Activated CD8-positive, alpha-beta memory T cell treated with anti-CD3 and anti-CD28 coated beads, Interleukin-2, amount 50 U/mL, for 4 hours (primary cell): Measurements from ENCODE around the gene PARS2.

Source experiments
- DNase-seq: peaks from one replicate; pipeline ENCODE4 v3.0.0-alpha.2; 2020

The PARS2 gene

DNA sequence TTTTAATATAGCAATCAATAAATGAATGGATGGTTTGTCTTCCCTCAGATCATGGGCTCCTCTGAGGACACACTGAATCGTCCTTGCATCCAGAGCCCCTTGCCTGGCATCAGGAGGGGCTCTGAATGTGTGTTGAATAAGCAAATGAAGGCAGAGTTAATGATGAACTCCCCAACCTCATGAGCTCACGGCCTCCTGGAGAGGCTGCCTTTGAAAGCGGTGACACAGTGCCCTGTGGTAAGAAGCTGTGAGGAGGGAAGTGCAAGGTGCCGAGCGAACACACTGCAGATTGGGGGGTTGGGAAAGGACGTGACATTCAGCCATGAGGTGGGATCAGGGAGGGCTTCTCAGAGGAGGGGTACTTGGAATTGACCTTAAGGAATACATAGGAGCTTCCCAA lies 3.2 kb upstream of the PARS2 start:
- DNase-seq, result no peak

DNA sequence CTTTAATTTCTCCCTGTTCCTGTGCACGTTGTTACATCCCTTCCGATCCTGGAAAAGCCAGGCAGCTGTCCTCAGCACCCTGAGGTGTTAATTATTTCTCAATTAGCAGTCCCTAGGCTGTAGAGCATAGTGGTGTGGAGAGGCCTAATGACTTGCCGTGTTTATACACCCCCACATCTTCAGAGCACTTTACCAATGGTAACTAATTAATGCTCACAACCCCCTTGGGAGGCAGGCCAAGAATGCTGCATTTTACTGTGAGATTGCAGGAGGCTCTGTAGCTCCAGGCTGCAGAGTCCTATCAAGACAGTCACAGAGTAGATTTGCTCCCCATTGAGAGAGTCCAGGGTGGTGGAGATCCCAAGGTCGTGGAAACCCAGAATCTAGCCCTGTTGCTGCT lies 2.4 kb upstream of the PARS2 start:
- DNase-seq, result no peak

DNA sequence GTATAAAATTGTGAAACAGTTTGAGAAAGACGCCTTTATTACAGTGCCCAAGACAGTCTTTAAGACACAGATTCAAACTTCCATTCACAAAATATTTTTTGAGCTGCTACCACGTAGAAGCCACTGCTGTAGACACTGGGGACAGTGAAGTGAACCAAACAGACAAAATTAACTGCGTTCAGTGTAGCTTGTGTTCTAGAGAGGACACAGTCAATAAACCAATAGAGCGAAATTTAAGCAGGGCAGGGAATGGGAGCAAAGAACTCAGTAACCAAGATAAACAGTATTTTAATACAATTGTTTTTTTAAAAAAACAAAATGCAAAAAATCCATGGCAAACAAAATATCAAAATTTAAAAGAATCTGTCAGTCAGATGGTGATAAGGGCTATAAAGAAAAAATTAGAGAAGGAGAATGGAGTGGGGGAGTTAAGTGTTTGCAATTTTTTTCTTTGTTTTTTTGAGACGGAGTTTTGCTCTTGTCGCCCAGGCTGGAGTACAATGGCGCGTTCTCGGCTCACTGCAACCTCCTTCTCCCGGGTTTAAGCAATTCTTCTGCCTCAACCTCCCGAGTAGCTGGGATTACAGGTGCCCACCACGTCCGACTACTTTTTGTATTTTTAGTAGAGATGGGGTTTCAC lies 719 bp upstream of the PARS2 start:
- DNase-seq, result no peak

DNA sequence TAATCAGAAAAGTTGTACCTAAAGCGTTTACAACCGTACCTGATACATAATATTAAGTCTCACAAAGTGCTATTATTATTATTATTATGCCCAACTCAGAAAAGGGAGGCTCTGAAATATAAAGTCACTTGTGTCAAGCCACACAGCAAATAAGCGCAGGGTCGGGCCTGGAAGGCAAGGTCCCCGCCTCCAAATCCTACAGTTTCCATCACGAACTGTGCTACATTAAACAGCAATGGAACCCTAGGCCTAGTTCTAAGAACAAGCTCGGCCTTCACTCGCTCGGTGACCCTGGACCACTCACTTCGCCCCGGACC lies 549 bp downstream of the PARS2 start:
- no peak for DNase-seq

DNA sequence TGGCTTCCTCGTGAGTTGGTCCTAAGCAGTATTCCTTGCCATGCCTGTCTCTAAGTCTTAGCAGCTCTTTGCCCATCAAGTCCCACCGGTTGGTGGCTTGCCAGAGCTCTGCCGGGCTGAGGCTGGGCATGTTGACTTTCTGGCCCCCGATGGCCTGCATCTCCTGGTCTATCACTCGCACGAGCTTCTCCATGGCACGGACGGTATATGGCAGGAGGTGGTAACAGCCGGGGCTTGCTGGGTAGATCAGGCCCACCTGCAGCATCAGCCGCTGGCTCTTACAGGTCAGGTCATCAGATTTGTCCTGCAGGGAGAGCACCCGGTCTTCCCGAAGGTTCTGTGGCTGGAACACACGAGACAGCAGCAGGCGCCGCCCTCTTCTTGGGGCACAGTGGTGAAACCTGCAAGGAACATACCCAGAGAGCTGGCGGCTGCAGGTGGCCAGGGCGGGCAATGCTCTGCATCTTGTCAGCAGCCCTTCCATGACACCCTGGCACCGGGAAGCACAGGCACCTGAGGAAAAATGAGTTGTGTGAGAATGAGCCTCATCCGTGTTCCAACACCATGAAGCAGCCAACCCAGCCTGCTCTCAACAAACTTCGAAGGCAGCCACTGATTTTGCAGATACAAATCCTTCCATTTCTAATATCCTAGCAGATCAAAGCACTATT lies 5.5 kb downstream of the PARS2 start:
- no peak for DNase-seq

DNA sequence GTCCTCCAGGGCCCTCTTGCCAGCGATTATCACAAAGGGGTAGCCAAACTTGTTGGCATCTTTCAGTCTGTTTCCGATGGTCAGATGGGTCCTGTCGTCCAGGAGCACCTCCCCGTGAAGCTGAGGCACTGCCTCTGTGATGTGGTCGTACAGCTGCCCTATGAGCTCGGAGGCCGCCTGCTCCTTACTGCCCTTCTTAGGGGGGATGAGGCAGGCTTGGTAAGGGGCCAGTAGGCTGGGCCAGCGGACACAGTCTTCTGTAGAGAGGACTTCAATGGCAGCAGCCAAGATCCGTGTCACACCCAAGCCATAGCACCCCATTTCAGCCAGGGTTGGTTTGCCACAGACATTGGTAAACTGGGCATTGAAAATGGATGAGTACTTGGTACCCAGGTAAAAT lies 6.5 kb downstream of the PARS2 start:
- no peak for DNase-seq

DNA sequence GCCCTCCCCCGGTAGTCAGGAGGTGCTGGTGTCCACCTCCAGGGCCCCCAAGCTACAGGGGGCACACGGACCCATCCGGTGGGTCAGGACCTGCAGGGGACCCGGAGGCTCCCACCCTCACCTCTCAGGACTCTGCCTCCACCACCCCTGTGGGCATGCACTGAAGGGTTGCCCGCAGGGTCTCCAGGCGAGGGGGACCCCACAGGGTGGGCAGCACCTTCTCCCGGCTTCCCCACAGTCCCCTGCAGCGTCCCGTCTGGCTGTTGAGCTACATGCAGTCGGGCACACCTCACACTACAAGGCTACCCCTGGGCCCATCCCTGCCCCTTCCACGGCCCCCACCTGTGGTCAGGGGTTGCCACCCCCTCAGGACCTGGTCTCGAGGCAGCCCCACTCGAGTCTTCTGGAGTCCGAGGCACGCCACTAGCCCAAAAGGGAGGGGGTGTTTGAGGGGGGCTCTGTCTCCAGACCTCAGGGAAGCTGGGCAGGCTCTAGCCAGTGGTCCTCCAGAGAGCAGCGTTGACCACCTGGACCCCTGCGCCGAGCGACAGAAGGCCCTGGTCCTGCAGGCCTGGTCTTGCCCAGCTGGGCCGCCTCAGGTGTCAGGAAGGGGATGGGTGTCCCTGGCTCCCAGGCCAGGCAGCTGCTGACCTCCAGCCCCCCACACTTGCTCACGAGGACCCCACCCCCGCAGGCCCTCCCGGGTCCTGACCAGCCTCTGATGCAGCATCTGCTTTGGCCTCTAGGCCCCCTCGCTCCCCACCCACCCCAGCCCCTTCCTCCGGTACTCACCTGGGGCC lies 9.6 kb downstream of the PARS2 start:
- DNase-seq, result no peak

DNA sequence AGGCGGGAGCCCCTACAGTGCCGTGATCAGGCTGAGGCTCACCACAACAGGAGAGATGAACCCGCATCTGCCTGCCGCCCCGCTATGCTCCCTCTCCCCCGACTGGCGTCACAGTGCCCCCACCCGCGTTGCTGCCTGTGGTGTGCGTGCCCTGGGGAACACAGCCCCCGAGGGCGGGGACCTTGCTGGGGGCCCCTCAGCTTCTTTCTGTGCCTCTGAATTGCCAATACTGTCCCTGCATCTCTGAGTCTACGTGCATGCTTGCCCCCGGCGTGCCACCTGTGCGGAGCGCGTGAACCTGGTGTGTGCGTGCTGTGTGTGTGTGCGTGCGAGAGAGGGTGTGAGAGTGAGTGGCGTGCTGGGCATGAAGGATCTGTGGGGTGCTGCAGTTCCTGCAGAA lies 10.3 kb downstream of the PARS2 start:
- DNase-seq, result no peak

DNA sequence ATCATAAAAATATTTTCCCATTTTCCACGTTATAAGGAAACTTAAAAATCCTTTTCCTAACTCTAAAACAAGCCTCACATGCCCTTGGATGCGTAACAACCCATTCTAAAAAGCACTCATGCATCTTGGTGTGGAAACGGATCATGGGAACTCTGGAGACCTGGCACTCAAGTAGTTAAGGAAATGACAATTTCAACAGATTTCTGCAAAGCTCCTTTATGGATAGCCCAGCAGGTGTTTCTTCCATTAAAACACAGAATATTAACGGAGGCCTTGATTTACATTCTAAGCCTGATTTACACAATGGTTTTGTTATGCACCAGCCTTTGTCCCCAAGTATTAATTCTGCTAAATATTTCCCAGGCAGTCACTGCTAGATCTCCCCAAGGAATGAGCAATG lies 12.9 kb downstream of the PARS2 start:
- DNase-seq, result no peak

DNA sequence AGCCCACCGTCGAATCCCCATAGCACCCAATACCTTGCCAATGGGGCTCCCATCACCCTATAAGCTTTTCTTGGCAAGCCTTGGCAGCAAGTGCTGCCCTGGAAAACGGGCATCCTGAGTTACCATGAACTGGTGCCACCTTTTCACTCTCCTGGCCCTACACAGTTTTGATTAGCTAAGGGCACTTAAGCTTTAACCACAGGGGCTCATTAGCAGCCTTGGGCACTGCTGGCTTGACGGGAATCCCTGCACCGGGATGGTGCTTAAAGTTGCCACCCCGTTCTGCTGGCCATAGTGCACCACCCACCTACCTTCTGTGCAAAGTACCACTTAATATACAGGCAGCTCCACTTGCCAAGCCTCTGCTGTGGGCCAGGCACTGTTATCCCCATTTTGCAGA lies 13.7 kb downstream of the PARS2 start:
- no peak for DNase-seq

DNA sequence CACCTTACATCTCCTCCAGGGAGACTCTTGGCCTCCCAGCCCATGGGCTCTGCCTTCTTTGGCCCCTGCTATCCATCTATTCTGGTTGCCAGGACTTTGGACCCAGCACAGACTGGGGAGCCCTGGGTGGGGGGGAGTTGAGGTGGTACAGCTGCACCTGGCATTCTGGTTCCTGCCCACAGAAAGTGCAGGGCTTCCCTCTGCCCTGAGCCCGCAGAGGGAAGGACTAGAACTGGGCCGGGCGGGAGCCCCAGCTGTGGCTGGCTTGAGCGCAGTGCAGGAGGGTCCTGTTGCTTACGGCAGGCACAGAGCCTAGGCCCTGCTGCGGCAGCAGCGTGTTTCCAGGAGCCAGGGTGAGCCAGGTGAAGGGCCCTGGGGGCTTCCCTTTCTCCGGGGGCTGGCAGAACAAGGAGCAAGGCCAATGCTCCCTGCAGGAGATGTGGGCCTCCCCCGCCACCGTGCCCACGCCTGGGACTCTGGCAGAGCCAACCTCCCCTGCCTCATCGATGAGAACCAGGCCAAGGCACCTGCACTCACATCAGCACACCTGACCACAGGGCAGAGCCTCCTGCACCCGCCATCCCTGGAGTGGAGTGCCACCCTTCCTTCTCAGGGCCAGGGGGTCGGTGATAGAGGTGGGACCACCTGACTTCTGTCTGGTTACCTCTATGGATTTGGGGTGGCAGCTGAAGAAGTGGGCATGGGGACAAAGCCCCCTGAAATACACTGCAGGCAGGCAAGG lies 16.1 kb downstream of the PARS2 start:
- no peak for DNase-seq

DNA sequence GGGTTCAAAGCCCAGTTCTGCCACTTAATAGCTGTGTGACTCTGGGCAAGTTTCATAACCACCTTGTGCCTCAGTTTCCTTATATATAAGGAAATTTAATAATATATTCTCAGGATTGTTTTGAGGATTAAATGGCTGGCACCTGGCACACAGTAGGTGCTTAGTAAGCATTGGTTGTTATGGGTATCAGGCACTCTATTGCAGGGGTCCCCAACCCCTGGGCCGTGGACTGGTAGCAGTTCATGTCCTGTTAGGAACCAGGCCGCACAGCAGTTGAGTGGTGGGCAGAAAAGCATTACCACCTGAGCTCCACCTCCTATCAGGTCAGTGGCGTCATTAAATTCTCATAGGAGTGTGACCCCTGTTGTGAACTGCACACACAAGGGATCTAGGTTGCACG lies 18.5 kb downstream of the PARS2 start:
- DNase-seq, result no peak

DNA sequence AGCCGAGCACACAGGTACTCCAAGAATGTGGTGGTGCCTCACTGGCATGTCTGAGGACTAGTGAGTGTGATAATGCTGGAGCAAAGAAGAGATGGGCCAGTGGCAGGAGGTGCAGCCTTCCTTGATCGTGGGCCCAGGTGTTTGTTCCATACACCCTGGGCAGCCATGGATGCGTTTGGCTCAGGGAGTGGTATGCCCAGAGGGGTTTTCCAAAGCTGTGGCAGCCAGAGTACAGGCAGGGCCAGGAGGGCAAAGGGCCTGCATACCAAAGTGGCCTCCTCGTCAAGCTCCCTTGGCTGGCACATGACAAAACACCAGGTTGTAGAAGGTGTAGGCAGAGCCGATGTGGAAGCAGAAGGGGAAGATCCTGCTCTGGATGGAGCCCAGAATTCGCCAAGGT lies 19.0 kb downstream of the PARS2 start:
- no peak for DNase-seq

DNA sequence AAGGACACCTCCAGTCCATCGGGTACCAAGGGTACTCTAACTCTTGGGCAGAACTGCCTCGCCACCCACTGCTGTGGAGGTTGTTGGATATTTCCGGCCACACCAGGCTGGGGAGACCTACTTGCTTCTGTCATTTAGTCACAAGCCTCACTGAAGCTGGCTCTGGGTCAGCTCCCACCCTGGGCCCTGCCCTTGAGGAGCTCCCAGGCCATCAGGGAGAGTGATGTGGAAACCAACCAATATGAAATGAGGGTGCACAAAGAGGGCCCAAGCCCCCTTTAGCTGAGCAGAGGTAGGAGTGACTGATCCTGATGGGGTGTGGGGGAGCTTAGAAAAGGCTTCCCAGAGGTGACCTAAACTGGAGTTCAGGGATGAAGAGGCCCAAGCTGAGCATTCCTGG lies 19.6 kb downstream of the PARS2 start:
- DNase-seq, result no peak

DNA sequence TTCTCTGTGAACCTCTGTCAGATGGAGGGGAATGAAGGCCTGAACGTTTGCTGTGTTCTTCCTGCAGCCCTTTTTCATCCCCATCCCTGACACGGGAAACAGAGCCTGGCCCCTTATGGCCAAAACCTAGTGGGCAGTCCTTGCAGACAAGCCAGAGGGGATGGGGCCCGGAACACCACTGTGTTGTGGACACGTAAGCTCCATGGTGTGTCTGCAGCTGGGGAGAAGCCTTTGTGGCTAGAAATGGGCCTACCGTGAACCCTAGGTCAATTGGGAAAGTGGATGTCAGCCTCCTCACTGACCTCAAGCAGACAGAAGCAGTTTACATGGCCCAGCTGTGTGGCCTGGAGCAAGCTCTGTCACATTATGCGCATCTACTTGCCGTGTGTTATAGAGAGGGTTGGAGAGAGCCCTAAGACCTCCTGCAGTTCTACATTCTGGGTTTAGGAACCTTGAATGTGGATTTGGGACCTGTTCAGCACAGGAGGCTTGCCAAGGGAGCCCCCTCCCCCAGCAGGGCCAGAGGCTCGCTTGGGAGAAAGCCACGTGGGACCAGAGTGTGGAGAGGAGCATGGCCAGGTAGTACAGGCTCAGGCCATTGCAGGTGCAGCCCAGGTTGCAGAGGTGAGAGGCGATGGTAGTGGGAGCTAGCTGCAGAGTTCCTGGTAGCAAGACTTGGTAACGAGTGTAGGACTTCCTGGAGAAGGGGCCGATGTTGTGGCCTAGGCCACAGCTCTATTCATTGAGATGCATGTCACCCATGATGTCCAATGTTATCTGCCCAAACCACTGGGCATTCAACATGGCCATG lies 20.7 kb downstream of the PARS2 start:
- DNase-seq, result no peak

DNA sequence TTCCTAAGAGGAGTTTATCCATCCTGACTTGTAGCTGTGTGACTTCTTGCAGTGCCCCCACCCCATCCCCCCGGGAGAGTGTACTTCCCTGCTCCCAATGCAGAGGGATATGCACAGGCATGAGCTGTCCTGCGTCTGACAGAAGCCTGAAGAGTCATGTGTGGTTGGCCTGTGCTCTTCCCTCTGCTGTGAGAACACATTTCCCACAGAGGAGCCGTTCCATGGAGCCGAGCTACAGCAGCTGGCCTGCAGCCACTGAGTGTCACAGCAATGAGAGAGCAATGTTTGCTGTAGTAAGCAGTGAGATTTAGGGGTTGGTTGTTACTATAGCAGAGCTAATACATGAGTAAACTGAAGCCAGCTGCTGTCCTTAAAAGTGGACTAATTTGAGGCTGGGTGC lies 22.0 kb downstream of the PARS2 start:
- no peak for DNase-seq

DNA sequence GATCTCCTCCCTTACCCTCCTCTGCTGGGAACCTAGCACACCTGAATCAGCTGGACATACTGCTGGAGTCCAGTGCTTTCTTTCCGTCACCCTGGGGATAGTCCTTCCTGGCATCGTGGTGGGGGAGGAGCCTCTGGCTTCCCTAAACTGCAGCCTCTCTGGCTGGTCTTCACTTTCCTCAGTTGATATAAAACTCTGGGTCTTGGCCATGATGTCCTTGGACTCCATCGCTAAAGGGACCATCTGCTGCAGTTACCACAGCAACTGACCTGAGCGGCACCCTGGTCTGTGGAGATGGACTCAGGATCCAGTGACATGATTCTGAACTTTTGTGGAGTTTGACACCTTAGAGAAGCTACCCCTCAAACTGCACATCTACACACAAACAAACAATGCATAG lies 22.8 kb downstream of the PARS2 start:
- no peak for DNase-seq

DNA sequence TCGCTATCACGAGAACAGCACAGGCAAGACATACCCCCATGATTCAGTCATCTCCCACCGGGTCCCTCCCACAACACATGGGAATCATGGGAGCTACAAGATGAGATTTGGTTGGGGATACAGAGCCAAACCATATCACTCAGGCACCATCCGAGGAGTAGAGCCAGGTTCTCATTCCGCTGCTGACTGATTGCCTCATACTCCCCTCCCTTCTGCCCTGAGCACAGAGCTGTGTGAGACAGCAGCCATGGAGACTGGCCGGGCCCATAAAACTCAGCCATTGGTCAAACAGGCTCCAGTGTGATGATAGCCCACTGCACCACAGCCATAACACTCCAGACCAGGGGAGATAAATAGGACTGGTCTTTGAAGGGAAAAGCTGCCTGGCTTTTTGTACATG lies 26.1 kb downstream of the PARS2 start:
- no peak for DNase-seq

DNA sequence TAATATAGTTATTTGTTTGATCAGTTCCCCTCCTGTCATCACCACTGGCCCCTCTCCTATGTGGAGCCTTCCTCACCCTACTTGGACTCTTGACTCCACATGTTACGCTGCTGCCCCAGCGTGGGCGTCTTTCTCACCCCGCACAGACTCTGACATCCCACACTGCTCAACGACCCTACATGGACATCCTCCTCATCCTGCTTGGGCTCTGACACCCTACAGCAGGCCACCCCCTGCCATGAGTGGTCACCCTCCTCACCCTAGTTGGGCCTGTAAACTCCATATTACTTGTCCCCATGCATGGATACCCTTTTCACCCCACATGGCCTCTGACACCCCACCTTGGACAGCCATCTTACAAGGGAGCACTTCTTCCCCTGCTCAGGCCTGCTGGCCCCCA lies 27.6 kb downstream of the PARS2 start:
- DNase-seq, result no peak

DNA sequence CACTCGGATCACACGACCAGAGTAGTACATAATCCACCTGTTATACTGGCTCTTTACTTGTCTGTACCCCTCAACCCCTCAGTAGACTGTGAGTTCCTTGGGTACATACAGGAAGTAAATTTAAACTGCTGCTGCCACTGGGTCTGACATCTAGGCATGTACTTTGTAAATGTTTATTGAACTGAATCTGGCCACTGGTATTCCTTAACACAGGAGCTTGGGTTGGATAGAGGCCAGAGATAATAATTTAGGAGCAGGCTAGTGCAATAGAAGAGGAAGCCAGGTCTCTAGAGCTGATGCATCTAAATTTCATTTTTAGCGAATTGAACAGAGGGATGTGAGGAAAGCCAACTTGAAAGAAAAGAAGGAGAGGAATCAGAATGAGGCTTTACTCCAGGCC lies 36.3 kb downstream of the PARS2 start:
- DNase-seq, result no peak

DNA sequence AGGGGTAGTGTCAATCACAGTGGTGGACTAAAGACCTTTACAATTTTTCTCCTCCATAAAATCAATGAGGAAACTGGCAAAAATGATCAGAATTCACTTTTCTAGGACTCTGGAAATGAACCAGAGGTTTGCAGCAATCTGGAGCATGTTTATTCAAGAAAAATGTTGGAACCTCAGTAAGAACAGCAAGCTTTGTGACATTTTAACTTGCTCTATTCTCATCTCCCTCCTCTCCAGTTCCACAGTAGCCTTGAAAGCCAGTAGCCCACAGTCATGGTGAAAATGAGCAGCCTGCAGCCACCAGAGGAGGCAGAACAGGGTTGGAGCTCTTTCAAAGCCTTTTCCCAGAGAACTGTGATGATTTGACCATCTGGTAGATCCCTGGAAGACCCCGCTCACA lies 39.6 kb downstream of the PARS2 start:
- no peak for DNase-seq

DNA sequence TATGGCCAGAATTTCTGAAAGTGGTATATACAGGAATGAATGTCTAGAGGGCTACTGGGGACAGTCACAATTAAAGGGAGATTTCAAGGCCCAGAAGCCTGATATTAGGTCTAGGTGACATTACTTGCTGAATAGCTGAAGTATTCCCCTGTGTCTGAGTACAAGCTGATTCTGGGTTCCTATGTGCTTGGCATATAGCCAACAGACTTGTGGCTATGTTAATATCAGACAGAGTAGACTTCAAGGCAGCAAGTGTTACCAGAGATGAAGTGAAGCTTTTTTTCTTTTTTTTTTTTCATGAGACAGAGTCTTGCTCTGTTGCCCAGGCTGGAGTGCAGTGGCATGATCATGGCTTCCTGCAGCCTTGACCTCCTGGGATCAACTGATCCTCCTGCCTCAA lies 40.3 kb downstream of the PARS2 start:
- no peak for DNase-seq

DNA sequence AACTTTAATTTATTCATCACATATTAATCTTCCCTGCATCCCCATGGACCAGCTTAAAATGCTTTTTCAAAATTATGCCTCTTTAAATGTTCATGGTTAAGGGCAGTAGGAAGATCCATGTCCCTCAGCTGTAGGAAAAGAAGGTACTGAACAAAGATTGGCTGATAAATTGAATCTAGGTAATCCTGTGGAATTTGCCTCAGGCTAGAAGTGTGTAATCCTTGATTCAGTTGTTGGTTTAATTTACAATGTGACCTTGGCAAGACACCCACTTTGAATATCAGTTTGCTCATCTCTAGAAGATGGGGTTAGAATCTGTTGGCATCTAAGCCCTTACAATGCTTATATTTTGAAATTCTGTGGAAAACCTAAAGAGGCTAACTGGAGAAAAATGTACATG lies 42.6 kb downstream of the PARS2 start:
- DNase-seq, result no peak
